CD4-positive, alpha-beta memory T cell (primary cell): ENCODE measurements around the gene WNT2B. TPM values are rescaled to one million over a fixed set of nuclear protein-coding genes. Genes with fewer than 3 reads are reported as not detected.

Experiments
- microRNA-seq: library from miRNA; unstranded; fragments of <30 nt; microRNA quantifications from one replicate; pipeline ENCODE4 v1.2.0, GENCODE V29; 2021; ENCODE audit warnings: borderline replicate concordance, borderline number of aligned reads, borderline microRNAs expressed, mixed read lengths
- polyA plus RNA-seq, 2 donors: library from polyadenylated mRNA; unstranded; fragments of 300-500 nt; fragmentation: Illumina TruSeq; gene quantifications; one replicate each; pipeline ENCODE4 v1.2.3, GENCODE V29; 2021
- total RNA-seq, 2 experiments: library from RNA; stranded (reverse); gene quantifications; one replicate each; pipeline ENCODE4 v1.2.3, GENCODE V29; 2021

The WNT2B gene
- total and polyA plus RNA-seq, 4 experiments from 2014 or later = 0.21 to 0.91 (median 0.46) TPM

Small RNA genes within 50 kb of the gene (microRNA-seq; reads per million reads assigned to microRNA genes)
- not detected for gene MIR4256

Other genes starting within 250 kb of the WNT2B start
- gene CTTNBP2NL, start 112.8 kb upstream of the WNT2B start, total RNA-seq = under 1 TPM; 0.47 to 0.84 TPM
- gene CTTNBP2NL, start 112.8 kb upstream of the WNT2B start, polyA plus RNA-seq = under 1 TPM in 1 of 2 donors, not detected in 1; 0.24 TPM
- 10 to 100 TPM; 24.3 to 27.2 TPM for gene ST7L, start 110.2 kb downstream of the WNT2B start, total RNA-seq
- 10 to 100 TPM; 10.9 to 13.8 TPM for gene ST7L, start 110.2 kb downstream of the WNT2B start, polyA plus RNA-seq
- 100 to 1,000 TPM; 149 to 157 TPM for gene CAPZA1, start 110.9 kb downstream of the WNT2B start, total RNA-seq
- gene CAPZA1, start 110.9 kb downstream of the WNT2B start, polyA plus RNA-seq = 100 to 1,000 TPM; 241 to 296 TPM
- 10 to 100 TPM; 90.6 to 96.1 TPM for gene MOV10, start 165.7 kb downstream of the WNT2B start, total RNA-seq
- 10 to 100 TPM; 21.8 to 43.6 TPM for gene MOV10, start 165.7 kb downstream of the WNT2B start, polyA plus RNA-seq
- gene RHOC, start 198.2 kb downstream of the WNT2B start, total RNA-seq = 1 to 10 TPM; 6.1 to 6.7 TPM
- gene RHOC, start 198.2 kb downstream of the WNT2B start, polyA plus RNA-seq = 10 to 100 TPM; 18.2 to 26.4 TPM
- gene PPM1J, start 206.4 kb downstream of the WNT2B start, total RNA-seq = under 1 TPM in 1 of 2 experiments, not detected in 1; 0.76 TPM
- gene PPM1J, start 206.4 kb downstream of the WNT2B start, polyA plus RNA-seq = under 1 TPM in 1 of 2 donors, not detected in 1; 0.13 TPM